Measurements from ENCODE around the gene MSH3.
"Not testable (repeated sequence)": the region's sequence is repeated elsewhere in the genome, so short reads cannot be mapped to it uniquely, and the experiment has no call there.

The MSH3 gene

DNA sequence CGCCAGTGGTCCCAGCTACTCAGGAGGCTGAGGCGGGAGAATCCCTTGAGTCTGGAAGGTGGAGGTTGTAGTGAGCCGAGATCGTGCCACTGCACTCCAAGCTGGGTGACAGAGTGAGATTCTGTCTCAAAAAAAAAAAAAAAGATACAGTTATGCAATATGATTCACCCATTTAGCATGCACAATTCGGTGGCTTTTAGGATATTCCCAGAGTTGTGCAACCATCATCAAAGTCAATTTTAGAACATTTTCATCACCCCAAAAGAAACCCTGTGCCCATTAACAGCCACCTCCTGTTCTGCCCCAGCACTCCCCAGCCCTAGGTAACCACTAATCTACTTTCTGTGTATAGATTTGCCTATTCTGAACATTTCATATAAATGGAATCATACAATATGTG is 4.7 kb downstream of the MSH3 start:
- DNase-seq: no peak

DNA sequence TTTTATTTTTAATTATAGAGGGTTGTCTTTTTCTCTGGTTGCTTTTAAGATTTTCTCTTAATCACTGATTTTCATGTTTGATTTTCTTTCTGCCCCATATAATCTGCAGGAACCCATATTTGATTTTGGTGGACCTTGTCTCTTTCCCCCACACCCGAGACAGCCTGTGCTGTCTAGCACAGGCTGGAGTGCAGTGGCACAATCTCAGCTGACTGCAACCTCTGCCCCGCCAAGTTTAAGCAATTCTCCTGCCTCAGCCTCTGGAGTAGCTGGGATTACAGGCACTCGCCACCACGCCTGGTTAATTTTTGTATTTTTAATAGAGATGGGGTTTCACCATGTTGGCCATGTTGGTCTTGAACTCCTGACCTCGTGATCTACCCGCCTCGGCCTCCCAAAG is 6.2 kb downstream of the MSH3 start:
- DNase-seq: not testable (repeated sequence)

DNA sequence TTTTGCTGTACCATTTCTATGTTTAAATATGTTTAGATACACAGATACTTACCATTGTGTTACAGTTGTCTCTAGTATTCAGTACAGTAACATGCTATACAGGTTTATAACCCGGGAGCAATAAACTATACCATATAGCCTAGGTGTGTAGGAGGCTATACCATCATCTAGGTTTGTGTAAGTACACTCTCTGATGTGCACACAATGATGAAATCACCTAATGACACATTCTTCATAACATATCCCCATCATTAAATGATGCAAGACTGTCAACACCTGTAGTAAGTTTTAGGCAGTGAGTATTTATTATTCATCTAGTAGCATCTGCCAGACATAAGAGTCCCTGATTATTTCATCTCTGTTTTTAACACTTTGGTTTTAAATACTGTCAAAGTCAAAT is 7.7 kb downstream of the MSH3 start:
- no peak for DNase-seq

DNA sequence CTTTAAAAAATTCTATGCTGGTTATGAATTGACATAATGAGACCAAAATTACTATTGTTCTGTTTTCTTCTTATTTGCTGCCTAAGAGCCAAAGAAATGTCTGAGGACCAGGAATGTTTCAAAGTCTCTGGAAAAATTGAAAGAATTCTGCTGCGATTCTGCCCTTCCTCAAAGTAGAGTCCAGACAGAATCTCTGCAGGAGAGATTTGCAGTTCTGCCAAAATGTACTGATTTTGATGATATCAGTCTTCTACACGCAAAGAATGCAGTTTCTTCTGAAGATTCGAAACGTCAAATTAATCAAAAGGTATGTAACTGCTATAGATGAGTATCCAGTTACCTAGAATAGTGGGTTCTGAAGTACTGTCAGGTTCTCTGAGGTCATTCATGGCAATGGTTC is 10.6 kb downstream of the MSH3 start:
- no peak for DNase-seq

DNA sequence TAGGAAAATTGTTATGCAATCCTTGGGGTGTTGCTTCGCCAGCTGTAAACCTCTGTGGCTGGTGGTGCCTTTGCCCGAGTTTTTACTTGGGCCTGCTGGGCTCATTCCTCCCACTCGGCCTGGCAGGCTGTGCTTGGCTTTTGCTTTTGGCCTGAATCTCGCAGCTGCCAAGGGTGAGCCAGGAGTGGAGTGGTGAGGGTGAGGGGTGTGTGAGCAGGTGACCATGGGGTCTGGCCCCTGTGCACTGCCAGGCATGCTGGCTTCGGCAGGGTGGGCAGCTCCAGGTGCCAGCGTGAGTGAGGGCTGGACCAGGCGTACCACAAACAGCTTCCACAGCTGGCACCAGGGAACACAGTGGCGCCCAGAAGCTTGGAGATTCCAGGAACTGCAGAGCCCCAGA is 12.9 kb downstream of the MSH3 start:
- no peak for DNase-seq

DNA sequence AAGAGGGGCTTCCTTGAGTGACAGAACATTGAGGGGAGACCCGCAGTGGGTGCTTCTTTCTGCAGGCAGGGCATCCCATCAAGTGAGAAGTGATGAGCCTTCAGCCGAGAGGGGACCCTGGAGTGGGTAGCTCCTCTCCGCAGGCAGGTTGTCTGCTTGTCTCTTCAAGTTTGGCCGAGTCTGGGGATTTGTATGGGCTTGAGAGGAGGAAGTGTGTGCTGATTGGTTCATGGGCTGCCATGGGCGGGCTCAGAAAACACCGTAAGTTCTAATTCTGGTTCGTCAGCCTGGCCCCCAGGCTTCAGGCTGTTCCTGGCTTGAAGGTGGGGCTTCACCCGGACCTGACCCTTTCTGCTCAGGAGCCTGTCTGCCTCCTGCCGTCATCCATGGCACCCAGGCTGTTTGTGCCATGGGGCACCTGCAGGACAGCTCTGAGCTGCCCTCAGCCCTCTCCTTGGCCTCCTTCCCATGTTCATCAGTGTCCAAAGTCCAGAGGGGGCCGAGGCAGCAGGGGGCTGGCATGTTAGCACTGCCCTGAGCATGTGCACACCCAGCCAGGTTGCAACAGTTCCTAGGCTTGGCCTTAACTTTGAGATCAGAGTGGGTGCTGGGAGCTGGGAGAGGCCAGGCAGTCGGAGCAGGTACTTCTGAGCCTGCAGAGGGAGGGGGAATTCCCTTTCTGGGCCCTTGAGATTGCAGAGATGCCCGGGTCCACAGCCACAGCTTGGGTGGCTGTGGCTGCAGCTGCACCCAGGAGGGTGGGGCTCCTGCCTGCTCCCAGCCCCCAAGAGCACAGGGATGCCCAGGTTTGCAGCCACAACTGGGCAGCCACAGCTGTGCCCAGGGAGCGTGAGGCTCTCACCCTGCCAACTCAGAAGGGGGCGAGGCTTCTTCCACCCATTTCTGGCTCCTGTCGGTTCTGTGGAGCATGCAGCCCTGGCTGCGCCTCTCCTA is 13.8 kb downstream of the MSH3 start:
- DNase-seq: no peak

DNA sequence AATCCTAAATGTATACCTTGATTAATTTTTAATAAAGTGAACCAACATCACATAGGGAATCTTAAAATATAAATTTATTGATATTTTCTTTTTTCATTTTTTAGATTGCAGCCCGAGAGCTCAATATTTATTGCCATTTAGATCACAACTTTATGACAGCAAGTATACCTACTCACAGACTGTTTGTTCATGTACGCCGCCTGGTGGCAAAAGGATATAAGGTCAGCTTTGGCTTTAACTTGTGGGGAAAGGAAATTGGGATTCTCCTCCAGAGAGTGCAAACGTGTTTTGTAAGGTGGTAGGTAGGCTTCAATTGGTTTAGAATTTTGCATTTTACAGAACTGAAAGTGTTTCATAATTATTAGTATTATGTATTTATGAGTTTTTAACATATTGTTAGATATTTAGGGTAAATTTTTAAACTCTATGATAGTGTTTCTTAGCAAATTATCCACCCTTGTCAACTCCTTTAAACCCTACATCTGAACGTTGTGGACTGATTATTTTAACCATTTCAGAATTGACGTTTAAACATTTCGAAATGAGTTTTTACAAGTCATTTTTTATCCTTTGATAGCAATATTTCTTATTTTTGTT is 17.8 kb downstream of the MSH3 start:
- DNase-seq: peak in 3 of 4 experiments; percentile 16 to 33 (median 22)

DNA sequence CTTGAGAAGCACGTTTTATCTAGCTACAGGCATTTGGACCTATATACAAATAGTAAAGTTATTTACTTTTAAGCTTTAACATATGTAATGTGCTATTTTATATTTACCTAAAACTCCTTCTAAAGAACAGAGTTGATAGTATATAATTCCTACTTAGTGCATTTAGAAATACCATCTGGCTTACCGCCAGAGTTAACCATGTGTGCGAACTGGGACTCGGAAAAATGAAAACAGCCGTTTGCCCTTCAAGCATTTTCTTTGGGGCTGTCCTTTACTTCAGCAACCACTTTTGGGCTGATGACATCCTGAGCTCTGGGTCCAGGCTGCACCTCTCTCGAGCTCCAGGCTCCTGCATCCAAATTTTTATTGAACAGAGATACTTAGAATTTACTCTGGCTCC is 22.3 kb downstream of the MSH3 start:
- no peak for DNase-seq

DNA sequence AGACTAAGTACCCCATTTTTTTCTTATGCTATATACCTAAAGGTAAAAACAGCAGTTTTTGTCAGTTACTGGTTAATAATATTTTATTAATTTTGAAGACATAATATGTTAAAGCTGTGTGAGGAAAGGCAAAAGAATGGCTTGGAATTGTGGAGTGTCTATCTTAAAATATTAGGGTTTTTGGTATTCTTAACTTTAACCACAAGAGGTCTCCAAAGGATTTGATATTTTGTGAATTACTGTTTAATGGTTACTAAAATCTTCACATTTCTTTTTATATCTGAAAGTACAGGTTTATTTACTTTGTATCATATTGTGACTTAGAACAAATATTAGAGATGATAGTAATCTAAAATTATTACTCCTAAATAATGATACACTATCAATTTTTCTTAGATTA is 32.3 kb downstream of the MSH3 start:
- DNase-seq: no peak

DNA sequence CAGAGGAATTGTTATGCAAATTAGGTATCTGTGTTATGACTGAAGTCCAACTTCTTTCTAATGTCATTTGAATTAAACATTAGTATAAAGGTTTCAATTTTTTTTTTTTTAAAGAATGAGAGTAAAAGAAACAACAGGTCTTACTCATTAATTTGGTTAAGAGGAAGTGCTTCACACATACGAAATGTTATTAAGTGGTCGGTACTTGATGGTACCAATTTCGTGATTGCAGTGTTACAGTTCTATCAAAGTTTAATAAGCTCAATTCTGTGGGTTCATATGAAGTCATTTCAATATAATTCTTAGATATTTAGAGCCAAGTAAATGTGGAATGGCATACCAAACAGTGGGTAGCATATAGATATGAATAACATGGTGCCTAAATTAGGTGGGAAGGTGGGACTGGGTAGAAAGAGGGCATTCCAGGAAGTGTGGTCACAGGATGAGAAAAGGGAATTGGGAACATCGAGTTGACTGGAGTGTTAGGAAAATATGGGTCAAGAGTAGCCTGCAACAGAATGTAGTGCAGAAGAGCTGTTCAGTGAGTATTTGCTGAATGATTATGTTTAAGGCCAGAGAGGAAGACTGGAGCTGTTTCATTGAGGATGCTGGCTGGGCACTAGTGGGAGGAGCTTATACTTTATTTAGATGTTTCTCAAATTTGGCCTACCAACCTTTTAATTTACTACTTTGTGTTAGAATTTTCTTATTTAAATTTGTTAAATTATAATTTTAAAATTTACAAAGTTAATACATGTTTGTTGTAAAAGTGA is 34.4 kb downstream of the MSH3 start:
- no peak for DNase-seq

DNA sequence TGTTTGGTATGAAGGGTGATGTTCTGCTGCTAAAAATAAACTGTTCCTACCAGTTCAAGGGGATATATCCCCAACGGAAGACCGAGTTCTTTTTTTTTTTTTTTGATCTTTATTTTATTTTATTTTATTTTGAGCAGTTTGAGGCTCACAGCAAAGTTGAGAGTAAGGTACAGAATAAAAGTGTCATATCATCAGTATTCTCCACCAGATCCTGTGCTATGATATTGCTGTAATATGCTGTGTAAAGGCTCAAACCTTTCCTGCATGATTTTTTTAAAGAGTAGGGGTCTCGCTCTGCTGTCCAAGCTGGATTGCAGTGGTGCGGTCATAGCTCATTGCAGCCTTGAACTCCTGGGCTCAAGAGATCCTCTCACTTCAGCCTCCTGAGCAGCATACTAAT is 35.2 kb downstream of the MSH3 start:
- DNase-seq: no peak

DNA sequence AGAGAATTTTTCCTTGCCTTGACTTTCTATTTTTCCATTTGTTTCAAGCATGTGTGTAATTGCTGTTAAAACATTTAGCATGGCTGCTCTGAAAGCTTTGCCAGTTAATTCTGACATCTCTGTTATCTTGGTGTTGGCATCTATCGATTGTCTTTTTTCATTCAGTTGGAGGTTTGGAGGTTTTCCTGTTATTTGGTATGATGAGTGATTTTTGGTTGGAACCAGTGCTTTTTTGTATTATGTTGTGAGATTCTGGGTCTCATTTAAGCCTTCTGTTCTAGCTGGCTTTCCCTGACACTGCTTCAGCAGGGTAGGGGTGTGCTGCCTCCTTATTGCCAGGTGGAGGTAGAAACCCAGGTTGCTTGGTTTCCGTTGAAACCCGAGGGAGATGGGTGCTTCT is 41.2 kb downstream of the MSH3 start:
- no peak for DNase-seq

DNA sequence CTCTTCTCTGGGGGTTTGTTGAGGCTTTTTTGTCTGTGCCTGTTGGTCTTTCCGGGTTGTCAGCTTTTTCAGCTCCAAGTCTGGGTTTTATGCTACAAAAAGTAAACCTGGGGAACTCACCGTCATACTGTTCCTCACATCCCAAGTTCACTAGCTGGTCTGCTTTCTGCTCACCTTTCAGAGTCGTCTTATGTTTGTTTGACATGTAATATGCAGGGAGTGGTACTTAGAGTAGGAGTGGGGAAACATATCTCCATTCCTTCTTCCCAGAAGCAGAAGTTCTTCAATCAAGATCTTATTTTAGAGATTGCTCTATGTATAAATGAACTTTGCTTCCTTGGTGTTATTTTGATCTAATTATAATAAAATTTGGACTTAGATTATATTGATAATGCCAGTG is 42.0 kb downstream of the MSH3 start:
- DNase-seq: no peak

DNA sequence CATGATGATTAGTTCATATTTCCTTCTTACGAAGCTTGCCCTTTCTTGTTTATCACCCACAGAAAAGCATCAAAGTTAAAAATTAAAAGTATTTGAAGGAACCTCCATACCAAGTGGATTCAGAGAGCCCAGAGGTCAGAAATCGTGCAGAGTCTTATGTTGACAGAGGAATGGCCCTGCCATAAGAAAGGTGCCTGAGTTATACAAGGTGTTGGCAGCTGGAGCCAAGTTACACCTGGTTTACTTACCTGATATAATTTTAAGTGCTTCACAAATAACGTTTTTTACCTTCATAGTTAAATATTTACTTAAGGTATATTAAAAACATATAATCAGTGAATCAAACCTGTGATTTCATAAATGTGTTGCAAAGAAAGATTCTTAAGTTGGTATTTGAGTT is 42.6 kb downstream of the MSH3 start:
- no peak for DNase-seq

DNA sequence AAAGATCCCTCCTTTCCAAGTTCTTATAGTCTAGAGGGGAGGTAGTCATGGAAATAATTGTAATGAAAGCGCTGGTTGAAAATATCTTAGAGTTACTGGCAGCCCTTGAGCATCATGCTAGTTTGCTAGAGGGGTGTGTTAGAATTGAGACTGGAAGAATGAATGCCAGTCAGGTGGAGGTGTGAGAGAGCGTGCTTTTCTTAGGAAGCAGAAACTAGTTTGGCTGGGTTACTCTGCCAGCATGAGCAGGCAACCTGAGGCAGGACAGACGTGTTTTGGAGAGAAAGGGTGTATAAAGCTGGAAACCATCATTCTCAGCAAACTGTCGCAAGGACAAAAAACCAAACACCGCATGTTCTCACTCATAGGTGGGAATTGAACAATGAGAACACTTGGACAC is 43.9 kb downstream of the MSH3 start:
- DNase-seq: no peak

DNA sequence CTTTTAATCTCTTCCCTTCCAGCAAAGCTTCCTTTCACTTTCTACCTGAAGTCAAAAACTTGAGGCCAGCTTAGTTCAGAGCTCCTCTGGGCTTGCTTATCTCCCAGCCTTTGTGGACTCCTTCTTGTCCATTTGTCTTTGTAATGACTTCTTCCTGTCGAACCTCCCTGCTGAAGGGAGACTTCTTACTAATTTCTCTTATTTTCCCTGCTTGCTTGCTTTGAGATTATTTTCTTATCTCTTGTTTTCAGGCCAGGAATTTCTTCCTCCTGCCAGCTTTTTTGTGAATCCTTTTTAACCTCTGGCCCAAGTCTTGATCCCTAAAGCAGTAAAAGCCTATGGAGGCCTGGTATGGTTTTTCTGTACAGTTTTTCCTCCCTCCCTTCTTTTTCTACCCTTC is 47.1 kb downstream of the MSH3 start:
- DNase-seq: no peak

DNA sequence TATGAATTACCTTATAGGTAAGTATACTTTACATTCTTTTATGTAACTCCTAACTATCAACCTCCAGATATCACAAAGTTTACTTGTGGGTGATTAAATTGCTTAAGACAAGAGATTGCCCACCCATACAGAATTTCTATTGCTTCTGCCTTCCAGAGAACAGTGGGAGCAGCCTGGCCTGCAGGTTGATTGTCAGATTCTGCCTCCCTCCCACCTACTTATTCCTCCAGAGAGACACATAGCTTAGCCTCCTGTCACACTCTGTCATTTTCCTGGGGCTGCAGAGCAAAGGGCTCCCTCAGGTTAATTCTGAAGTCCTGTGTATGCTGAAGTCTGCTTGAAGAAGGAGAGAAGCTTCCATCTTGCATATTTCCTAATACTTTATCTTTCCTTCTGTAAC is 48.8 kb downstream of the MSH3 start:
- no peak for DNase-seq

DNA sequence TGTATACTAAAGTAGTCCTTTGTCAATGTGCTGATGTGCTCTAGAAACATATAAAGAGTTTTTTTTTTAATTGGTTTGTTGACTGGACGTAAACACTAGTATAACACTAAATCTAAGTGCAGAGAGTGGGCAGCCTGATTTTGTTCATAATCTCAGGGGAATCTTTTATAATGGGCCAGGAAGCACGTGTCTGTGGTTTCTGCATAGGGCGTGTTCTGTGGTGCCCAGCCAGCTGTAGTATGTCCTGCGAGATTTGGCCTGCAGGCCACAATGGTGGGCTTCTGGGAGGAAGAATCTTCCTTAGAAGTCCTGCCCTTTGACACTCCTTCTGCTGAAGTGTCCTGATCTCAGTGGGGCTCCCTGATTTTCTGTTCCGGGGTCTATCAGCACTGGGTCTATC is 49.3 kb downstream of the MSH3 start:
- no peak for DNase-seq

DNA sequence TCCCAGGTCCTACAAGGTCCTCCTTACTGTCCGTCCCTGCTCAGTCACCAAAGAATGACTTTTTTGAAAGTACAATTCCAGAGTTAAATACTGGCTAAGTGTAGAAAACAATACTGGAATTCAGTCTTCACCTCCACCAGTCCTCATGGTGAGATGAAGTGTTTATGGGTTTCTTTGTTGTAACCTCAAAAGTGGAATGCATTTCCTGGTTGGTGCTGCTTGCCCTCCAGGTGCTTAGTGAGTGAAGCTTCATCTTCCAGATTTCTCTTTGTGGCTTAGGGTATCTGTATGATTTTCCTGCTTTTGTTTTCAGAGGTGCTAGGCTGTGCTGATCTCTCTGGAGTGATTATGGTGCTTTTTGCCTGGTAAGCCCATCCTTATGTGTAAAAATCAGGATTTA is 49.8 kb downstream of the MSH3 start:
- no peak for DNase-seq

DNA sequence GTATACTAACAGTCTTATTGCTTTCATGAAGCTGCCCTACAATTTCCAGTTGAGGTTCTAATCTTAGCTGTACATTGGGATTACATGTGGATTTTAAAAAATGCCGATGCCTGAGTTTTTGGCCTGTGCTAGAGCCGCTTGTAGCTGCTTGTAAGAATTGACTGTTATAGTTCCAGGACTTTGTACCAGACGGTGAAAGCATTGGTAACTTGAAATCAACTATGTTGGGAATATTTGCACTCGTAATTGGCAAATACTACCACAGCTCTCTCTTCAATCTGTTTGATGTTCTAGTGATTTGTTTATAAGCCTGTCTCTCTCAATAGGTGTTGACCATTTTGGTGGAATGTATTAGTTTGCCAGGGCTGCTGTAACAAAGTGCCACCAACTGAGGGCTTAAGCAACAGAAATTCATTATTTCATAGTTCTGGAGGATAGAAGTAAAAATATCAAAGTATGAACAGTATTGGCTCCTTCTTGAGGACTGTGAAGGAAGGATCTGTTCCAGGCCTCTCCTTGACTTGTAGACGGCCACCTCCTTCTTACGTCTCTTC is 50.8 kb downstream of the MSH3 start:
- no peak for DNase-seq

DNA sequence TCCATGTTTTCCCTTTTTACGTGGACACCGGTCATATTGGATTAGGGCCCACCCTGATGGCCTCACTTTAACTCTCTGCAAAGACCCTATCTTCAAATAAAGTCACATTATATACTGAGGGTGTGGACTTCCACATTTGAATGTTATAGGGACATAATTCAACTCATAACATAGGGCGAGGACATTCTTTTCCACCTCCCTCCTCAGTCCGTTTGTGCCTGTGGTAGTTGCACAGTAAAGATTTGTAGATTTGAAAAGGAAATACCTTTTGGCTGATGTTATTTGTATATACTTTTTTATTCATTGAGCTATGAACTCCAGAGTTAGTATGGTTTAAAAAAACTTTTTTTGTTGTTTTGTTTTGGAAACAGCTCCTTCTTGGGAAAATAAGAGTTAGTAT is 51.3 kb downstream of the MSH3 start:
- DNase-seq: no peak

DNA sequence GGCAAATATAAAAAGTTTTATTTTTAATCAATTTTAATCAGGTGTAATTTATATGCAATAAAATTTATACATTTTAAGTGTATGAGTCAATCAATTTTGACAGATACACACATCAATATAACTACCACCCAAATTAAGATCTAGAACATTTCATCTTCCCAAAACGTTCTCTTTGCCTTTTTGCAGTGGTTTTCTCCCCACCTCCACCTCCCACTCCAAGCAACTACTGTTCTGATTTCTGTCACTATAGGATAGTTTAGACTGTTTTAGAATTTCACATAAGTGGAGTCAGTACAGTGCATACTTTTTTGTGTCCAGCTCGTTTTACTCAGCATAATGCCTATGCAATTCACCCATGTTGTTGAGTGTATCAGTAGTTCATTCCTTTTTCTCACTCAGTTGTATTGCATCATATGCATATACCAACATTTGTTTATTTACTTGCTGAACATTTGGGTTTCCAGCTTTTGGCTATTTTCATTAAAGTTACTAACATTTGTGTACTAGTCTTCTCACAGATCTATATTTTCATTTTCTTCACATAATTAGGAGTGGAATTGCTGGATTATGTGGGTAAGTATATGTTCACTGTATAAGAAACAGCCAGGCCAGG is 52.5 kb downstream of the MSH3 start:
- DNase-seq: no peak

DNA sequence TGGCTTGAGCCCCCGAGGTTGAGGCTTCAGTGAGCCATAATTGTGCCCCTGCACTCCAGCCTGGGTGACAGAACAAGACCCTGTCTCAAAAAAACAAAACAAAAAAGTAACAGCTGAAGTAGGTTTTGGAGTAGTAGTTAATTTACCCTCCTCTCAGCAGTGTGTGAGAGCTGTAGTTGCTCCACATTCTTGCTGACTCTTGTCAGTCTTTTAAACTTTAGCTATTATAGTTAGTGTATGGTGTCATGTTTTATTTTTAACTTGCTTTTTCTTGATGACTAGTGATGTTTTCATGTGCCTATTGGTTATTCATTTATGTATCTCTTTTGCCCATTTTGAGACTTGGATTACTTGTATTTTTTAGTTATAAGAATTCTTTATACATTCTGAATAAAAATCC is 53.2 kb downstream of the MSH3 start:
- no peak for DNase-seq
